ENCODE data around the gene TBCK.

Gene TBCK

GRCh38 chr4:106105697-106106096, 210.3 kb downstream of the TBCK start:
- no peak for DNase-seq

GRCh38 chr4:106104276-106104675, 211.7 kb downstream of the TBCK start:
- no peak for DNase-seq

- no peak for DNase-seq
These were observed 219.6 kb downstream of the TBCK start for GRCh38 chr4:106096454-106096853.

- DNase-seq: no peak
These were observed 220.6 kb downstream of the TBCK start for GRCh38 chr4:106095408-106095807.

DNA sequence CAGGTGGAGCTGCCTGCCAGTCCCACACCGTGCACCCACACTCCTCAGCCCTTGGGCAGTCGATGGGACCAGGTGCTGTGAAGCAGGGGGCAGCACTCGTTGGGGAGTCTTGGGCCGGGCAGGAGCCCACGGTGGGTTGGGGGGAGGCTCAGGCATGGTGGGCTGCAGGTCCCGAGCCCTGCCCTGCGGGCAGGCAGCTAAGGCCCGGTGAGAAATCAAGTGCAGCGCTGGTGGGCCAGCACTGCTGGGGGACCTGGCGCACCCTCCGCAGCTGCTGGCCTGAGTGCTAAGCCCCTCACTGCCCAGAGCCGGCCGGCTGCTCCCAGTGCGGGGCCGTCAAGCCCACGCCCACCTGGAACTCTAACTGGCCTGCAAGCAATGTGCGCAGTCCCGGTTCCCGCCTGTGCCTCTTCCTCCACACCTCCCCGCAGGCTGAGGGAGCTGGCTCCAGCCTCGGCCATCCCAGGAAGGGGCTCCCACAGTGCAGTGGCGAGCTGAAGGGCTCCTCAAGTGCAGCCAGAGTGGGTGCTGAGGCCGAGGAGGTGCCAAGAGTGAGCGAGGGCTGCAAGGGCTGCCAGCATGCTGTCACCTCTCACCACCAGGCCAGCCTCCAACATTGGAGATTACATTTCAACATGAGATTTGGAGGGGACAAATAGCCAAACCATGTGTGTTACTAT, 223.5 kb downstream of the TBCK start:
- no peak for DNase-seq

DNA sequence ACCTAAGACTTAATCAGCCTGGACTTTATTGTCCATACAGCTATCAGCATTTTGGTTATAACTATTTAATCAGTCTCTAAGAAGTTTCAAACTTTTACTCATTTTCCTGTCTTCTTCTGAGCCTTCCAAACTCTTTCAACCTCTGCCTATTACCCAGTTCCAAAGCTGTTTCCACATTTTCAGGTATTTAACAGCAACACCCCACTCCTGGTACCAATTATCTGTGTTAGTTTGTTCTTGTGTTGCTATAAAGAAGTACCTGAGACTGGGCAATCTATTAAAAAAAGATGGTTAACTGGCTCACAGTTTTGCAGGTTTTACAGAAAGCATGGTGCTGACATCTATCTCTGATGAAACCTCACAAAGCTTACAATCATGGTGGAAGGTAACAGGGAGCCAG, 225.2 kb downstream of the TBCK start:
- no peak for DNase-seq

DNA sequence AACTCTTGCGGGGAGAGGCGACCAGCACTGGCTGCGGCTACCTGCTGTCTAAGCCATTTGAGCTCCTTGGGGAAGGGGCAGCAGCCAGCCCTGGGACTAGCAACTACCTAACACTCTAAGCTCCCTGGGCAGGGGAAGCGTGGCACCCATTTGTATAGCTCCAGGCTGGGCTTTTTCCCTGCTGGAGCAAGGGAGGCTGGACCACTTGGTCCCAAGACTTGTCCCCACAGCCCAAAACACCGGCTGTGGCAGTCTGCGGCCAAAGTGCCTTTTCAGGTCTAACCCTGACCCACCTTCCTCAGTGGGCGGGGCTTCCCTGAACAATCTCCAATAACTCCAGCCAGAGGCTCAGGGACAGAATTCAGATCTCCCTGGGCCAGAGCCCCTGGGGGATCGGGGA, 232.9 kb downstream of the TBCK start:
- no peak for DNase-seq

DNA sequence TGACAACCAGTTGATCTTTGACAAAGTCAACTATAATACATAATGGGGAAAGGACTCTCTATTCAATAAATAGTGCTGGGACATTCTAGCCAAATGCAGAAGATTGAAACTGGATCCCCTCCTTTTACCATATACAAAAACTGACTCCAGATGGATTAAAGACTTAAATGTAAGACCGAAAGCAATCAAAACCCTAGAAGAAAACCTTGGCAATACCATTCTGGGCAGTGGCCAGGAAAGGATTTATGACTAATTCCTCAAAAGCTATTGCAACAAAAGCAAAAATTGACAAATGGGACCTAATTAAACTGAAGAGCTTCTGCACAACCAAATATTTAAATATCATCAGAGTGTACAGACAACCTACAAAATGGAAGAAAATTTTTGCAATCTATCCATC, 235.6 kb downstream of the TBCK start:
- no peak for DNase-seq

GRCh38 chr4:106079616-106080015, 236.4 kb downstream of the TBCK start:
- no peak for DNase-seq

GRCh38 chr4:106065018-106065417, 251.0 kb downstream of the TBCK start:
- DNase-seq: no peak

GRCh38 chr4:106063009-106063408, 253.0 kb downstream of the TBCK start:
- DNase-seq: no peak

- DNase-seq: no peak
These were observed 253.5 kb downstream of the TBCK start for GRCh38 chr4:106062452-106062875.

GRCh38 chr4:106058921-106059320, 257.1 kb downstream of the TBCK start:
- DNase-seq: no peak

DNA sequence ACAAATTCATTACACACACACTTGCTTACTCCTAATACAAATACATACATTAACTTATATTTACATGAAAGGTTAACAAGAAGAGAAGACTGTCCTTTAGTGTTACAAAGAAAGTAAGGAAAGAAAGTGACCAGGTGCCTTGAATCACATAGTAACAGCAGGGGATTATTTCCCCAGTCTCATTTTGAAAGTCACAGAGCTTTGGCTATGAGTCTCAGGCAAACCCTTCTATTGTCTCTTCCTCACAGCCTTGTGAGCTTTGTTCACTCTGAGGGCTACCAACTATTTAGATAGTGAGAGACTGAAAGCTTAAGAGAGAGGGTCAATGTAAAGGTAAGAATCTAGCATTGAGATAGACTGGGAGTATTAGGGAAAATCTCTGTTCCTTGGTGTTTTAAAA, 259.1 kb downstream of the TBCK start:
- DNase-seq: no peak

DNA sequence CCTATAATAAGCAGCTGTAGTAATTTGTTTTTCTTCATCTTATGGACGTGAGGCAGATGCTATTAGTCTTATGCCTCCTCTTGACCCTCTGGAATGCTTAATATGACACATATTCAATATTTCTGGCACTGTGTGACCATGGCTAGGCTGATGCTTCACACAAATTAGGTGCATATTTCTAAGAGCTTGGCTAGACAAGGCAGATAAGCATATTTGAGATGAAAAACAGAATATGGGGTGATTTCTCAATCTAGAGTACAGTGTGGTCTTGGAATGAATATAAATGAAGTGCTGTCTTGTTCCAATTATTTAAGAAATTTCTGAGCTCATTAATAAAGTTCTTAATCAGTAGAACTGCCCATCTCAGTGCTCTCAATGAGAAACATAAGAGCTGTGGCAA, 264.5 kb downstream of the TBCK start:
- no peak for DNase-seq

- no peak for DNase-seq
These were observed 266.5 kb downstream of the TBCK start for GRCh38 chr4:106049490-106049889.

- DNase-seq: no peak
These were observed 267.6 kb downstream of the TBCK start for GRCh38 chr4:106048250-106048971.

- no peak for DNase-seq
These were observed 269.9 kb downstream of the TBCK start for GRCh38 chr4:106046083-106046482.

DNA sequence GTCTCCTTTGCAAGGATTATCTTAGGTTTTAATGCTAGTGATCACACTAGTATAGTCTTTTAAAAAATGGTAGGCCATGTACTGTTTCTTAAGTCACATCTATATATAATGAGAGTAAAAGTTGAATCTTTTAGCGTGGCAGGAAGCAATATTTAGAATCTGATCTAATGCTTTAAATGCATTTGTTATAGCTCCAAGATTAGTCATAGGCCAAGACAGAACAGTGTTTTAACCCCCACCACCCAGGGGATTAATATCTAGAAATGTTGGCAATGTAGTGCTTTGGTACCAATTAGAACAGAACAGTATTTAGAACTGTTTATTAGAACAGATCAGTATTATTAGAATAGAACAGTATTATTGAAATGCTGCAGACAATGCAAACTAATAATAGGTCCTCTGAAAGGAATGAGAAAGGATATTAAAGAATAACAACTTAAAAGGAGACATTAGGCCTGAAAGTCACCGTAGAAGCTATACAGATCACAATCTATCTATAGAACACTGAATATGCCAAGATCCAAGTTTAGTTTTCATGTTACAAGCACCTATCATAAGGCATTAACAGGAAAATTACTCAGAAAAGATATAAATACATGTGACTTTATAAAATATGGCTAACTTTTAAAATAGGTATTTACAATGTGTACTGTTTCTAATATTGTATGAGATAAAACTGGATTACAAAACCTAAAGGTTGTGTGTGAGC, 274.6 kb downstream of the TBCK start:
- no peak for DNase-seq

DNA sequence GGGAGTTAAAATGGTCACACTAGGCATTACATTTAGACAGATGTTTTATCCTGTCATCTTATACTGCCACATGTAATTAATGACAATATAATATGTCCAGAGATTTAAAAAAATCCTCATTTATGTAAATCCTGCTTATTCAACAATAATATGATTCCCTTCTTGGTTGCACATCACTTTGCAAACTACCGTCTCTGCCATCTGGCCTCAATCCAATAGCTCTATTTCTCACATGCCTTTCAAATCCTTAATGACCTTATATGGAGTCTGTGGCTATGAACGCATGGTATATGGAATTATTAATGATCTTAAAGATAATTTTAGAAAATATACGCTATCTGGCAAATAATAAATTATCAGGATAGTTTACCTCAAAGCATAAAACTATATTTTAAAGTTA, 276.2 kb downstream of the TBCK start:
- no peak for DNase-seq

DNA sequence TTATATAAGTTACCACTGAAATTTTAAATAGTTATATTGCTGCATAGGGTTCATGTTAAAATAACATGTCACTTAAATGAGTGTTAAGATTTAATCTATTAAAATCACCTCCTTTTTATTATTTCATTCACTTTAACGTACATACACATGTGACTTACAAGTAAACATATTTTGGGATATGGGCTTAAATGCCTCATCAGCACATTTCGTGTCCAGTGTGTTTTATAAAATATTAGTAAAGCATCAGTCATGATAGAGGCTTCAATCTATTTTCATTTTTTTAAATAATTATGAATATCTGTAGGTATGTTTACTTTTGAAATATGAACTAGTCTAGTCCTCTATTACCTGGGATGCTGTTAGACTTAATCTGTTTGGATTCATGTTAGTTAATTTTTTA, 277.1 kb downstream of the TBCK start:
- no peak for DNase-seq

GRCh38 chr4:106038012-106038411, 278.0 kb downstream of the TBCK start:
- DNase-seq: peak in 1 of 2 experiments; percentile 3

DNA sequence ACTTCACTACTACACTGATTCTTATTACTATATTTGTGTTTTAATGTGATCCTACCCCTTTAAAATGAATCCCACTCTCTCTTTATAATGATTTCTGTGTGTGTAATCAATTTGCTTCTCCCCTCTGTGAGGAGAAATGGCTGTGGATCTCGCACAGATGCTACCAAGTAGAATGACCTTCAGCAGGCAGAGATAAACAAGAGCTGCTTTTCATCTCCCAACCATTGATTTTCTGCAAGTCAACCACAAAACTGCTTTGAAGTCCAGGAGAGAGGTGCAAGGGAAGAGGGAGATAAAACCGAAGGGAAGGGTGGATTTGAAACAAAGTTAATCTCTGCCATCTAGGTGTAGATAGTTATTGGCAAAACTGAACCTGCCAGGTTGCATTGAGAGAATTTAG, 279.2 kb downstream of the TBCK start:
- no peak for DNase-seq

GRCh38 chr4:106036334-106036733, 279.7 kb downstream of the TBCK start:
- DNase-seq: no peak
